Adipocyte (in vitro differentiated cells): Measurements from ENCODE around the gene CACNA1H.

Experiments used
- DNase-seq: peaks from one replicate; pipeline ENCODE4 v3.0.0-alpha.2; 2015; ENCODE audit warnings: low read depth
- H3K27me3 ChIP-seq: replicated peaks from 2 replicates; pipeline ENCODE4 v1.7.0; 2013; ENCODE audit warnings: mild to moderate bottlenecking, low read length, moderate library complexity; ENCODE audit not compliant: control insufficient read depth, insufficient read depth
- H3K36me3 ChIP-seq: 2 replicates; pipeline ENCODE4 v1.7.0; 2013; ENCODE audit warnings: low read length, mild to moderate bottlenecking, moderate library complexity; ENCODE audit not compliant: control insufficient read depth, insufficient read depth, severe bottlenecking
- H3K4me1 ChIP-seq: 2 replicates; pipeline ENCODE4 v1.7.0; 2013; ENCODE audit warnings: mild to moderate bottlenecking, low read length, moderate library complexity; ENCODE audit not compliant: control insufficient read depth, insufficient read depth
- H3K4me3 ChIP-seq: 2 replicates; pipeline ENCODE4 v1.7.0; 2013; ENCODE audit warnings: mild to moderate bottlenecking, low read length, moderate library complexity
- H3K9ac ChIP-seq: 2 replicates; pipeline ENCODE4 v1.7.0; 2013; ENCODE audit warnings: mild to moderate bottlenecking, low read length, moderate library complexity
- H3K9me3 ChIP-seq: 2 replicates; pipeline ENCODE4 v1.7.0; 2013; ENCODE audit warnings: mild to moderate bottlenecking, low read length, moderate library complexity; ENCODE audit not compliant: control insufficient read depth

Gene CACNA1H

DNA sequence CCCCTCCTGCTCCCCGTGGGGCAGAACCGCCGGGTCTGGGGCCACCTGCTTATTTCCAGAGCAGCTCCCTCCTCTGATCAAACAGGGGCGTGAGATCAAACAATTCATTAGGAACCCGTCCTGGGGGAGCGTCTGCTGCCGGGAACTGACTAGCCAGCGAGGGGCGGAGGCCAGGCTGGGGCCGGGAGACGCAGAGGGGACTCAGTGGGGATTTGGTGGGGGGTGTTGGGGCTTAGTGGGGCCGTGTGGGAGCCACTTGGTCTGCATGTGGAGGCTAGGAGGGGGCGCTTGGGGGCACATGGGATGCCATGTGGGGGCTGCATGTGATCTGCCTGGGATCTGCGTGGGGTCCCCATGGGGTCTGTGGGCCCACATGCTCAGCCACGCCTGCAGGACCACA is 20.5 kb upstream of the CACNA1H start:
- no peak overlapping the region for H3K9ac ChIP-seq
- H3K9me3 ChIP-seq: no peaks in the 10 kb centered on the region
- no peak for DNase-seq
- no peaks in the 10 kb centered on the region for H3K36me3 ChIP-seq
- H3K4me1 ChIP-seq: no peaks in the 10 kb centered on the region
- H3K27me3 ChIP-seq: peaks cover 18% of the 10 kb centered on the region
- no peak overlapping the region for H3K4me3 ChIP-seq

DNA sequence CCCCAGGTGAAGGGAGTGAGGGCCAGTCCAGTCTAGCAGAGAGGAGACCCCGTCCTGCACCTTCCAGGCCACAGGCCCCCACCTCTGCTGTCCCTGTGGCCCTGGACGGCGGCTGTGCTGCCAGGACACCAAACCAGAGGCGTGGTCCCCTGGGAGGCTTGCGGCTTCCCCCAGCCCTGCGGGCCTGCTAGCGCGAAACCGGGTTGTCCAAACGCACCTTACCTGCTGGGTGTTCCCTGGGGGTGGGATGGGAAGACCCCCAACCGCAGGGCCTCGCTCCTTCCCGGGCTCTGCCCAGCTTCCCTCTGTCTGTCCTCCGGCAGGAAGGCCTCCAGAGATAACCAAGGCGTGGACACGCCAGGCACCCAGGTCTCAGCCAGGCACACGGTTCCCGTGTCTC is 19.6 kb upstream of the CACNA1H start:
- Histone ChIP-seq H3K9me3 (no peaks in the 10 kb centered on the region), H3K4me3 (no peak overlapping the region), H3K36me3 (no peaks in the 10 kb centered on the region), H3K4me1 (no peaks in the 10 kb centered on the region), H3K27me3 (peaks cover 18% of the 10 kb centered on the region), H3K9ac (no peak overlapping the region)
- no peak for DNase-seq

- DNase-seq: no peak
- no peak overlapping the region for H3K4me3 ChIP-seq
- no peak overlapping the region for H3K9ac ChIP-seq
- peaks cover 20% of the 10 kb centered on the region for H3K27me3 ChIP-seq
- H3K4me1 ChIP-seq: no peaks in the 10 kb centered on the region
- no peaks in the 10 kb centered on the region for H3K36me3 ChIP-seq
- H3K9me3 ChIP-seq: no peaks in the 10 kb centered on the region
These were observed 18.9 kb upstream of the CACNA1H start for GRCh38 chr16:1133810-1134520.

DNA sequence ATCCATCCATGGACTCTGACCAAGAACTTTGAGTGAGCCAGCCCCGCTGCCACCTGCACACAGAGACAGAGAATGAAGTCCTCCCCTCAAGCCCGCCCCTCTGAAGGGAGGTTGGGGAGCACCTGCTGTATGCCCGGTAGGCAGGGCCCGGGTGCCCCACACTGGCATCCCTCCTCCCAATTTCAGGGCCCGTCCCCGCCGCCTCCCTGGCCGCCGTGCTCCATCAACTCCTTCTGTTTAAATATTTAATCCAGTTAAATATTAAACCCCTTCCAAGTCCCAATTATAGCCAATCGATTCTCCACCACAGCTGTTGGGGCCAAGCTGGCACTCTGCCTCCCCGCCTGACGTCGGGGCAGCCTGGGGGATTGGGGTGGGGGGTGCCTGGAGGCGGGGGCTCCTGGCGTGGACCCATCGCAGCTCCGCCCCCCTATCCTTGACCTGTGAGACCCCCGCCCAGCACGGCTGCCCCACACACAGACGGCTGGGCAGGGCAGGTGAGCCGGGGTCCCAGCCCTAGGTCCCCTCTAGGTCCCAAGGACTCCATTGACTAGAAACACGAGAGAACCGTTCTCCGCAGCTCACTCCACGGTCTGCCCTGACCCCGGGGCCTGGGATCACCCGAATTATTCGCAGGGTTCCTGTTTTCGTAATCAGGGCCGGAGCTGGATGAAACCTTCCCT is 18.0 kb upstream of the CACNA1H start:
- DNase-seq: no peak
- H3K36me3 ChIP-seq: no peaks in the 10 kb centered on the region

DNA sequence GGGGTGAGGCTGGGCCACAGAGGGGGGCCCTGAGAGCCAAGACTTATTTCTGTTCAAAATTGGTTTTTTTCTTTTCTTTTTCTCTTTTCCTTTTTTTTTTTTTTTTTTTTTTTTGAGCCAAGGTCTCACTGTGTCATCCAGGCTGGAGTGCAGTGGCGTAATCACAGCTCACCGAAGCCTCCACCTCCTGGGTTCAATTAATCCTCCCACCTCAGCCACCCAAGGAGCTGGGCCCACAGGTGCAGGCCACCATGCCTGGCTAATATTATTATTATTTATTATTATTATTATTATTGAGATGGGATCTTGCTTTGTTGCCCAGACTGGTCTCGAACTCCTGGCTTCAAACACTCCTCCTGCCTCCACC is 17.5 kb upstream of the CACNA1H start:
- Histone ChIP-seq H3K36me3 (no peaks in the 10 kb centered on the region), H3K4me1 (no peaks in the 10 kb centered on the region), H3K9me3 (no peaks in the 10 kb centered on the region), H3K9ac (no peak overlapping the region), H3K27me3 (peaks cover 26% of the 10 kb centered on the region), H3K4me3 (no peak overlapping the region)
- no peak for DNase-seq

More for the DNA sequence above, 18.0 kb upstream of the CACNA1H start:
- H3K4me3 ChIP-seq: no peak overlapping the region
- no peak overlapping the region for H3K9ac ChIP-seq
- no peaks in the 10 kb centered on the region for H3K4me1 ChIP-seq
- peaks cover 21% of the 10 kb centered on the region for H3K27me3 ChIP-seq
- no peaks in the 10 kb centered on the region for H3K9me3 ChIP-seq

- Histone ChIP-seq H3K36me3 (no peaks in the 10 kb centered on the region), H3K27me3 (peaks cover 32% of the 10 kb centered on the region), H3K9ac (no peak overlapping the region), H3K9me3 (no peaks in the 10 kb centered on the region), H3K4me1 (no peaks in the 10 kb centered on the region), H3K4me3 (no peak overlapping the region)
- no peak for DNase-seq
These were observed 15.3 kb upstream of the CACNA1H start for GRCh38 chr16:1137604-1138003.

DNA sequence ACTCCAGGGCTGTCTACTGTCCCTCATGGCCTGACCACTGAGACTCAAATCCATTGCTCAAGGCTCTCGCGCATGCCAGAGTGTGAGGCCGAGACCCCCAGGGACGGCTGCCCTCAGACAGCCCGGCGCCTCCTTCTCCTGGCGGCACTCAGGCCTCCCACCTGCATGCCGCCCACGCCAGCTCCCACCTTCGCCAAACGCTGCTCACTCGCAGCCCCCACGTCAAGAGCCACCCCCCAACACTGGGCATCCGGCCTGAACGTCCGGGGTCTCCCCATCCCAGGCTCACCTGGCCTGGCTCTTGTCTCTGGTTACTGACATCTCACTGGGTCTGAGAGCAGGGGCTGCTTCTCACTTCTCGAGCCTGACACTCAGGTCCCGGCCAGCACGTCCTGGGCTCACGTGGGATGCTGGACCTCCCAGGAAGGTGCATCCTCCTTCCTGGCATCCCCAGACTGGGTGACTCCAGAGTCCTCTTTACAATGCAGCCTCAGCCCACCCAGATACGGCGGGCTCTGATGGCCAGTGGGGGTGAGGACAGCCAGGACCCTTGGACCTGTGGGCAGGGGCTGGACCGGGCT is 12.2 kb upstream of the CACNA1H start:
- DNase-seq: no peak
- no peaks in the 10 kb centered on the region for H3K4me1 ChIP-seq
- H3K4me3 ChIP-seq: no peak overlapping the region

GRCh38 chr16:1141191-1141590 is 11.7 kb upstream of the CACNA1H start:
- H3K4me3 ChIP-seq: no peak overlapping the region
- peaks cover 29% of the 10 kb centered on the region for H3K27me3 ChIP-seq
- H3K4me1 ChIP-seq: no peaks in the 10 kb centered on the region
- H3K36me3 ChIP-seq: no peaks in the 10 kb centered on the region
- DNase-seq: no peak
- no peak overlapping the region for H3K9ac ChIP-seq
- no peaks in the 10 kb centered on the region for H3K9me3 ChIP-seq

More for the DNA sequence above, 12.2 kb upstream of the CACNA1H start:
- Histone ChIP-seq H3K9ac (no peak overlapping the region), H3K27me3 (peaks cover 33% of the 10 kb centered on the region), H3K36me3 (no peaks in the 10 kb centered on the region), H3K9me3 (no peaks in the 10 kb centered on the region)

GRCh38 chr16:1141716-1142115 is 11.2 kb upstream of the CACNA1H start:
- no peaks in the 10 kb centered on the region for H3K9me3 ChIP-seq
- H3K27me3 ChIP-seq: peaks cover 31% of the 10 kb centered on the region
- H3K9ac ChIP-seq: no peak overlapping the region
- no peak for DNase-seq
- no peaks in the 10 kb centered on the region for H3K4me1 ChIP-seq
- H3K4me3 ChIP-seq: no peak overlapping the region
- H3K36me3 ChIP-seq: no peaks in the 10 kb centered on the region

DNA sequence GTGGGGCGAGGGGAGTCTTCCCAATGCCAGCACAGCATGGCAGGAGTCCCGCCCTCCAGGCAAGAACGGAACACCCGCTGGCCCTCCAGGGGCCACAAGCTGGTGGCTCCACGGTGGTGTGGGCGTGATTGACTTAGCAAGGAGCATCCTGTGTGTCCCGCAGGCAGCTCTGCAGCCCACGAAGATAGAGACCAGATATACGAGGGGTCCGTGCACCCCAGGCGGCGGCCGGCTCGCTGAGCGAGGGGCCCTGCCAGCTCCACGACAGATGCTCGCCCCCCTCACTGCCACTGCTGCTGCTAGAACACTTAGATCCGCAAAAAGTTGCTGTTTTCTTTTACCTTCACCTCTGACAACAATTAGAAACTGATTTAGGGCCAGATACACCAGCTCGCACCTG is 10.0 kb upstream of the CACNA1H start:
- Histone ChIP-seq H3K27me3 (peaks cover 31% of the 10 kb centered on the region), H3K36me3 (no peaks in the 10 kb centered on the region), H3K9ac (no peak overlapping the region), H3K4me1 (no peaks in the 10 kb centered on the region), H3K9me3 (peaks cover 4% of the 10 kb centered on the region), H3K4me3 (no peak overlapping the region)
- DNase-seq: no peak

DNA sequence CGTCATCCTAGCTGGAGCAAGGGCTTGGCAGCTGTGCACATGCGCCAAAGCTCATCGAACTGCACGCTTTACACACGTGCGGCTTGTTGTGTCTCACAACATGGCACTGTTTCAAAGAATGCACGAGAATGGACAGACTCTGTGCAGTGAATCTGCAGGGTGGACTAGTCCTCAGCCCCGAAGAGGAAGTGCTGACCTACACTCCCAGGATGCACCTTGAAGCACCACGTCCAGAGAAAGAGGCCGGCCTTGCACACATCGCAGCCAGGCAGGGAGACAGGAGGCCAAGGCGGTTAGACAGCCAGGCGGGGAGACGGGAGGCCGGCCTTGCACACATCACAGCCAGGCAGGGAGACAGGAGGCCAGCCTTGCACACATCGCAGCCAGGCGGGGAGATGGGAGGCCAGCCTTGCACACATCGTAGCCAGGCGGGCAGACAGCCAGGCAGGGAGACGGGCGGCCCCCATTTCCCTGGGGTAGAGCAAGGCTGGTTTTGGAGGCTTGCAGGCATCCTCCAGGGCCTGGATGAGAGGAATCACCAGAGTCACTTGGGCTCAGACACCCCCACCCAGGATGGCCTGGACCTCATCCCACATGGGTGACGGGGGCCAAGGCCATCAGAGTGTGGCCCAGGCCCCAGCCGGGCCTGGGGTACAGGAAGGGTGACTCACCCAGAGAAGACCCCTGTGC is 9.0 kb upstream of the CACNA1H start:
- DNase-seq: no peak
- Histone ChIP-seq H3K36me3 (no peaks in the 10 kb centered on the region), H3K27me3 (peaks cover 33% of the 10 kb centered on the region), H3K4me3 (no peak overlapping the region), H3K4me1 (no peaks in the 10 kb centered on the region), H3K9me3 (peaks cover 4% of the 10 kb centered on the region), H3K9ac (no peak overlapping the region)
